Calu3 (cell line): ENCODE results near the gene CAVIN2. TPM values are rescaled to one million over a fixed set of nuclear protein-coding genes. Genes with fewer than 3 reads are reported as not detected.

Experiments used
- BruUV-seq: library from RNA; stranded (reverse); fragments of 400-500 nt; replicated peaks from 2 replicates; lab custom pipeline; 2021; lab: Mats Ljungman, UMichigan
- CTCF ChIA-PET: fragments of 300-600 bp; sonication (Branson Sonifier 250); formaldehyde crosslinking; loops from one replicate; lab custom pipeline; 2022; ENCODE audit warnings: antibody characterized with exemption; lab: Charles Lee
- DNase-seq: peaks from one replicate; pipeline ENCODE4 v3.0.0; 2022
- H3K27ac Mint-ChIP-seq: one replicate; pipeline ENCODE4 v1.8.0; 2022; ENCODE audit warnings: mixed read lengths; ENCODE audit not compliant: unreplicated experiment
- H3K27me3 Mint-ChIP-seq: one replicate; pipeline ENCODE4 v1.8.0; 2022; ENCODE audit warnings: mixed read lengths; ENCODE audit not compliant: unreplicated experiment
- H3K36me3 Mint-ChIP-seq: one replicate; pipeline ENCODE4 v1.8.0; 2022; ENCODE audit warnings: mild to moderate bottlenecking, moderate library complexity, mixed read lengths; ENCODE audit not compliant: insufficient read depth, unreplicated experiment
- H3K4me1 Mint-ChIP-seq: one replicate; pipeline ENCODE4 v1.8.0; 2022; ENCODE audit warnings: mild to moderate bottlenecking, low read depth, mixed read lengths; ENCODE audit not compliant: unreplicated experiment
- H3K4me3 Mint-ChIP-seq: one replicate; pipeline ENCODE4 v1.8.0; 2022; ENCODE audit warnings: mild to moderate bottlenecking, low read depth, moderate library complexity, mixed read lengths; ENCODE audit not compliant: unreplicated experiment
- H3K9me3 Mint-ChIP-seq: one replicate; pipeline ENCODE4 v1.8.0; 2022; ENCODE audit warnings: low read depth, mixed read lengths; ENCODE audit not compliant: unreplicated experiment
- intact Hi-C: fragments of 100-400 bp; cut with micrococcal nuclease; formaldehyde crosslinking; loops from one replicate; pipeline ENCODE4 v1.10.0; 2022; ENCODE audit not compliant: unreplicated experiment
- total RNA-seq: library from RNA; stranded (reverse); gene quantifications from 2 replicates; pipeline ENCODE4 v1.2.3, GENCODE V29; 2022
- TF ChIP-seq, protein P1 (sequence below): fragments of 200-600 bp; IDR thresholded peaks from one replicate; pipeline ENCODE4 v1.8.0; 2022; ENCODE audit warnings: antibody characterized with exemption; ENCODE audit not compliant: unreplicated experiment

Gene CAVIN2
- total RNA-seq, 1 experiment from 2014 or later = not detected

DNA sequence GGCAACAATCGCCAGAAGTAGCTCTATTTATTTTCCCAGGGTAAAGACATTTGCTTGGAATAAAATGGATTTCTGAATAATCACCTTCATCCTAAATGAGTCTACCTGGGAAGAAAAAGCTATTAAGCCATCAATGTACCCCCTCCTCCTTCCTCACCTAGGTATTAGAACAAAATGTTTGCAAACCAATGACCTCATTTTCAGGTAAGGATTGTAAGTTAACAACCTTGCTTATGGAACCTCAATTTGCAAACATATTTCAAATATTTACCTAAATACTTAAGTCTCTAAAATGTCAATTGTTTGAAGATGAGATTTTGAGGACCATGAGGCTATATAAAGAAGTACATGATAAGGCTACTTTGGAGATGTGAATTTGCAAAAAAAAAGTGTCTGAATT lies 43.9 kb downstream of the CAVIN2 start:
- H3K4me3 Mint-ChIP-seq = no peak overlapping the region
- no peaks in the 10 kb centered on the region for H3K36me3 Mint-ChIP-seq
- H3K27me3 Mint-ChIP-seq = no peaks in the 10 kb centered on the region
- no peaks in the 10 kb centered on the region for H3K4me1 Mint-ChIP-seq
- TF ChIP-seq, protein P1, sequence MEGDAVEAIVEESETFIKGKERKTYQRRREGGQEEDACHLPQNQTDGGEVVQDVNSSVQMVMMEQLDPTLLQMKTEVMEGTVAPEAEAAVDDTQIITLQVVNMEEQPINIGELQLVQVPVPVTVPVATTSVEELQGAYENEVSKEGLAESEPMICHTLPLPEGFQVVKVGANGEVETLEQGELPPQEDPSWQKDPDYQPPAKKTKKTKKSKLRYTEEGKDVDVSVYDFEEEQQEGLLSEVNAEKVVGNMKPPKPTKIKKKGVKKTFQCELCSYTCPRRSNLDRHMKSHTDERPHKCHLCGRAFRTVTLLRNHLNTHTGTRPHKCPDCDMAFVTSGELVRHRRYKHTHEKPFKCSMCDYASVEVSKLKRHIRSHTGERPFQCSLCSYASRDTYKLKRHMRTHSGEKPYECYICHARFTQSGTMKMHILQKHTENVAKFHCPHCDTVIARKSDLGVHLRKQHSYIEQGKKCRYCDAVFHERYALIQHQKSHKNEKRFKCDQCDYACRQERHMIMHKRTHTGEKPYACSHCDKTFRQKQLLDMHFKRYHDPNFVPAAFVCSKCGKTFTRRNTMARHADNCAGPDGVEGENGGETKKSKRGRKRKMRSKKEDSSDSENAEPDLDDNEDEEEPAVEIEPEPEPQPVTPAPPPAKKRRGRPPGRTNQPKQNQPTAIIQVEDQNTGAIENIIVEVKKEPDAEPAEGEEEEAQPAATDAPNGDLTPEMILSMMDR = no peak
- H3K27ac Mint-ChIP-seq = no peak overlapping the region
- DNase-seq = no peak
- no TSS peak for BruUV-seq
- CTCF ChIA-PET = interaction anchor here (1.1 kb wide), 1 partner anchor 9 kb away, joined by 3 read pairs; no protein-coding TSS in a partner anchor
- intact Hi-C loops = no loop called here
- no peaks in the 10 kb centered on the region for H3K9me3 Mint-ChIP-seq

DNA sequence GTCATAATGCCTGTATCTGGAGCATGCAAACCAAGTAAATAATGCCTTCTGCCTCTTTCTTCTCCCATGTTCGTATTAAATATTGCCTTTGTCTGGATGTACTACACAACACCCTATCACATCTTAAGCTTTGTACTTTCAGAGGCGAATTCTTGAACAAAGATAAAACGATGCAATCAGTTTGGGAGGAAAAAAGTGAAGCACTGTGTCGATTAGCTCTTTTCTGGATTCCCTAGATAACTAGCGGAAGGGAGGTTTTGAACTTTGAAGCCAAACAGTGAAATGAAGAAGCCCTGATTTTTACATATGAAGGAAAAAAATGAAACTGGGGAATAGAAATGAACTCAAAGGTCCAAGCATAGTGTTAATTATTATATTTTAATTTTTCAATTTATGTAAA lies 44.7 kb downstream of the CAVIN2 start:
- BruUV-seq = no TSS peak
- CTCF ChIA-PET = no interaction called here
- Mint-ChIP-seq H3K36me3 (no peaks in the 10 kb centered on the region), H3K9me3 (no peaks in the 10 kb centered on the region), H3K27ac (no peak overlapping the region), H3K27me3 (no peaks in the 10 kb centered on the region), H3K4me1 (no peaks in the 10 kb centered on the region), H3K4me3 (no peak overlapping the region)
- DNase-seq = no peak
- TF ChIP-seq, protein P1 = no peak
- intact Hi-C loops = no loop called here

DNA sequence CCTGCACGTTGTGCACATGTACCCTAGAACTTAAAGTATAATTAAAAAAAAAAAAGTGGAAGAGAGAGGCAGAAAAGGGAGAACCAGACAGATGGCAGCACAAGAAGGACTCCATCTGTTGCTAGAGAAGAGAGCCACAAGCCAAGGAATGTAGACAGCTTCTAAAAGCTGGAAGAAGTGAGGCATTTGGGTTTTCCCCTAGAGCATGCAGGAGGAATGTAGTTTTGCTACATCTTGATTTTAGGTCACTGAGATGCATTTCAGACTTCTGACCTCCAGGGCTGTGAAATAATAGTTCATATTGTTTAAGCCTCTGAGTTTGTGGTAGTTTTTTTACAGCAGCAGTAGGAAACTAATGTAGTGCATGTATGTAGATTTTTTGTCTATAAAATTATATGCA lies 46.0 kb downstream of the CAVIN2 start:
- Mint-ChIP-seq H3K4me1 (no peaks in the 10 kb centered on the region), H3K27me3 (no peaks in the 10 kb centered on the region), H3K9me3 (no peaks in the 10 kb centered on the region), H3K36me3 (no peaks in the 10 kb centered on the region), H3K27ac (no peak overlapping the region), H3K4me3 (no peak overlapping the region)
- intact Hi-C loops = no loop called here
- DNase-seq = no peak
- CTCF ChIA-PET = no interaction called here
- TF ChIP-seq, protein P1 = no peak
- no TSS peak for BruUV-seq

DNA sequence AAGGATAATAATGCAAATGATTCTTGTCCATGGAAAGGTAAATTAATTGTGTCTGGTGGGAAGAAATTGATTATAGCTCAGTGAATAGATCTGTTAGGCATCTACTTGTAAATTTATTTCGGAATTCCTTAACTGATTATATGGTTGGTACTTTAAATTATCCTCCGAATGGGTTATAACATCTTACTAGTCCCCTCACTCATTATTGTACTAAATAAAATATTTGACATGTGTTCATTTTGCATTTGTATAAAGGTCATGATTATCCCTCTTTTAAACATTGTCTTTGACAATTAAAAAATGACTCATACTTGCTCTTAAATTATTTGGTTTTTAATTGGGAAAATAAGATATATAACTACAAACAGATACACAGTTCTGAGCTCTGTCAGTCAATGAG lies 47.4 kb downstream of the CAVIN2 start:
- H3K36me3 Mint-ChIP-seq = no peaks in the 10 kb centered on the region
- CTCF ChIA-PET = no interaction called here
- no peaks in the 10 kb centered on the region for H3K9me3 Mint-ChIP-seq
- TF ChIP-seq, protein P1 = no peak
- no peak overlapping the region for H3K4me3 Mint-ChIP-seq
- no peak for DNase-seq
- H3K27me3 Mint-ChIP-seq = no peaks in the 10 kb centered on the region
- BruUV-seq = no TSS peak
- no peak overlapping the region for H3K27ac Mint-ChIP-seq
- H3K4me1 Mint-ChIP-seq = no peaks in the 10 kb centered on the region
- intact Hi-C loops = no loop called here
